Transverse colon (tissue), 4 donors: ENCODE measurements around the gene EPHB2. TPM values are rescaled to one million over a fixed set of nuclear protein-coding genes. Genes with fewer than 3 reads are reported as not detected.

Experiments used
- DNase-seq: peaks from one replicate; pipeline ENCODE4 v3.0.0-alpha.2; 2019
- H3K27ac ChIP-seq, 4 donors: fragments of 200-600 bp; sonication (generic); 2 replicates each; pipeline ENCODE4 v1.5.1; 2016 to 2018; ENCODE audit warnings: inconsistent platforms in 4 of 4
- H3K27me3 ChIP-seq: fragments of 200-600 bp; sonication (generic); 2 replicates; pipeline ENCODE4 v1.5.1; 2017; ENCODE audit warnings: inconsistent platforms
- H3K36me3 ChIP-seq, 4 donors: fragments of 200-600 bp; sonication (generic); 2 replicates each; pipeline ENCODE4 v1.5.1; 2017 to 2019; ENCODE audit warnings: inconsistent platforms in 4 of 4
- H3K4me1 ChIP-seq, 4 donors: fragments of 200-600 bp; sonication (generic); 2 replicates each; pipeline ENCODE4 v1.5.1; 2017 to 2020; ENCODE audit warnings: inconsistent platforms in 4 of 4
- H3K4me3 ChIP-seq, 4 donors: fragments of 200-600 bp; sonication (generic); 1 replicate in 1 of 4; 2 replicates in 3 of 4; pipeline versions ENCODE4 v1.5.1 to v1.6.1; 2017 to 2019; ENCODE audit warnings: inconsistent platforms in 4 of 4
- H3K9me3 ChIP-seq, 2 donors: fragments of 200-600 bp; sonication (generic); 2 replicates each; pipeline ENCODE4 v1.5.1; 2017 to 2019; ENCODE audit warnings: inconsistent platforms in 2 of 2
- CTCF ChIP-seq, 5 experiments: fragments of 200-600 bp in 3 of 5; fragments of 450-650 bp in 2 of 5; sonication (generic) in 3 of 5; IDR thresholded peaks; 1 replicate in 2 of 5; 2 replicates in 3 of 5; pipeline ENCODE4 v1.5.1; 2016 to 2017; ENCODE audit warnings: antibody characterized with exemption in 5 of 5, inconsistent platforms in 3 of 5, mild to moderate bottlenecking in 2 of 5, moderate library complexity in 1 of 5
- EP300 ChIP-seq: sonication (generic); formaldehyde crosslinking; IDR thresholded peaks from one replicate; pipeline ENCODE4 v1.6.1; 2017; ENCODE audit warnings: antibody characterized with exemption, low read depth
- POLR2A ChIP-seq: fragments of 450-650 bp; IDR thresholded peaks from one replicate; pipeline ENCODE4 v1.6.1; 2016; ENCODE audit warnings: antibody characterized with exemption, mild to moderate bottlenecking, moderate library complexity
- POLR2AphosphoS5 ChIP-seq, 3 donors: sonication (generic); formaldehyde crosslinking; IDR thresholded peaks; one replicate each; pipeline ENCODE4 v1.6.1; 2016; ENCODE audit warnings: antibody characterized with exemption in 3 of 3
- WGBS, 2 donors: methylation state at CpG; one replicate each; pipeline ENCODE4 v1.1.5; 2018; ENCODE audit warnings: low coverage in 1 of 2; 5-methylcytosine and 5-hydroxymethylcytosine counted together
- in situ Hi-C, 4 donors: fragments of 200-750 bp; cut with MboI; loops; one replicate each; pipeline versions ENCODE4 v1.15.0 to v1.15.1; 2017; ENCODE audit warnings: low sequenced_read_pairs in 3 of 4, low pct_ligation_motif_present in 1 of 4, low pct_unique_long_range_greater_than_20kb in 1 of 4
- intact Hi-C: fragments of 100-400 bp; cut with DNase I; formaldehyde crosslinking; loops from one replicate; pipeline ENCODE4 v1.15.1; 2023; ENCODE audit warnings: low total_unique reads
- total RNA-seq, 4 donors: library from RNA; depleted of rRNA; stranded (reverse); fragments of >200 nt; gene quantifications; one replicate each; pipeline ENCODE4 v1.1.0, GENCODE V29; 2016

Gene EPHB2
- total RNA-seq, 4 donors from 2014 or later, result 3.0 to 152 (median 27.9) TPM

GRCh38 chr1:22874785-22875184, 164.1 kb downstream of the EPHB2 start:
- Histone ChIP-seq H3K9me3 (no peaks in the 10 kb centered on the region), H3K27me3 (no peaks in the 10 kb centered on the region), H3K4me3 (no peak overlapping the region), H3K36me3 (no peaks in the 10 kb centered on the region), H3K4me1 (peaks cover 0 to 3% (median 0%) of the 10 kb centered on the region in 4 donors), H3K27ac (no peak overlapping the region)
- TF ChIP-seq POLR2A, result no peak
- no peak for TF ChIP-seq CTCF (IDR thresholded peaks at IDR 0.05)
- TF ChIP-seq POLR2AphosphoS5 (IDR thresholded peaks at IDR 0.05), result no peak
- TF ChIP-seq EP300, result no peak
- intact Hi-C loops (no loop called here), in situ Hi-C loops (loop anchor here in 3 of 4 donors (25.0 kb wide), 2 partner anchors 162 to 187 kb away; partner anchors contain the start of gene EPHB2 (in 1 of the 3))
- WGBS, 2 donors, result 73 to 81% methylated on average over 7 to 8 of the region's 8 CpGs
- DNase-seq, result no peak

GRCh38 chr1:22875241-22875640, 164.6 kb downstream of the EPHB2 start:
- H3K27me3 ChIP-seq, result no peaks in the 10 kb centered on the region
- H3K27ac ChIP-seq, result no peak overlapping the region
- intact Hi-C loops (no loop called here), in situ Hi-C loops (loop anchor here in 2 of 4 donors (25.0 kb wide), 1 partner anchor 188 kb away; no protein-coding TSS in a partner anchor)
- no peaks in the 10 kb centered on the region for H3K36me3 ChIP-seq
- 44 to 66% methylated on average over 4 to 10 of the region's 10 CpGs for WGBS, 2 donors
- TF ChIP-seq CTCF (IDR thresholded peaks at IDR 0.05) (no peak), POLR2A (no peak), POLR2AphosphoS5 (IDR thresholded peaks at IDR 0.05) (no peak), EP300 (no peak)
- H3K9me3 ChIP-seq, result no peaks in the 10 kb centered on the region
- no peak for DNase-seq
- peaks cover 0 to 3% (median 0%) of the 10 kb centered on the region in 4 donors for H3K4me1 ChIP-seq
- H3K4me3 ChIP-seq, result no peak overlapping the region

- Histone ChIP-seq H3K9me3 (no peaks in the 10 kb centered on the region), H3K4me3 (no peak overlapping the region), H3K27me3 (no peaks in the 10 kb centered on the region), H3K27ac (no peak overlapping the region), H3K36me3 (no peaks in the 10 kb centered on the region), H3K4me1 (no peaks in the 10 kb centered on the region)
- TF ChIP-seq EP300 (no peak), POLR2A (no peak), POLR2AphosphoS5 (IDR thresholded peaks at IDR 0.05) (no peak), CTCF (IDR thresholded peaks at IDR 0.05) (no peak)
- in situ Hi-C loops (loop anchor here in 2 of 4 donors (25.0 kb wide), 1 partner anchor 189 kb away; no protein-coding TSS in a partner anchor), intact Hi-C loops (no loop called here)
- DNase-seq, result no peak
- WGBS, 2 donors, result 67 to 89% methylated on average over 1 to 5 of the region's 5 CpGs
These were observed 165.2 kb downstream of the EPHB2 start for GRCh38 chr1:22875841-22876240.

- TF ChIP-seq EP300 (no peak), CTCF (IDR thresholded peaks at IDR 0.05) (no peak)
- Histone ChIP-seq H3K36me3 (no peaks in the 10 kb centered on the region), H3K9me3 (no peaks in the 10 kb centered on the region), H3K27me3 (no peaks in the 10 kb centered on the region), H3K27ac (no peak overlapping the region), H3K4me1 (no peaks in the 10 kb centered on the region), H3K4me3 (no peak overlapping the region)
- DNase-seq, result no peak
- intact Hi-C loops (no loop called here), in situ Hi-C loops (loop anchor here in 2 of 4 donors (25.0 kb wide), 1 partner anchor 189 kb away; no protein-coding TSS in a partner anchor)
- 85% methylated on average over 13 of the region's 20 CpGs; no CpG with 5 or more reads in 1 of the 2 donors for WGBS, 2 donors
These were observed 165.9 kb downstream of the EPHB2 start for GRCh38 chr1:22876359-22877111.
